ENCODE data around the gene AGXT2. TPM values are rescaled to one million over a fixed set of nuclear protein-coding genes. Genes with fewer than 3 reads are reported as not detected.

The AGXT2 gene
- total and polyA plus RNA-seq, 10 of the 15 experiments (the other 5 are each of a cell fraction or from before 2014, with no cell fraction given) = not detected

GRCh38 chr5:35004771-35005170 lies 43.0 kb downstream of the AGXT2 start:
- POLR2A ChIA-PET = no interaction called here
- Histone ChIP-seq H3K27me3 (replicated peaks in 1 of 2; ENCODE audit: control insufficient read depth in 2 of 2, insufficient read depth in 2 of 2, low read length in 1 of 2) (no peaks in the 10 kb centered on the region), H4K20me1 (ENCODE audit: control insufficient read depth, insufficient read depth) (no peaks in the 10 kb centered on the region), H3K4me2 (ENCODE audit: control insufficient read depth, insufficient read depth) (no peak overlapping the region), H2AFZ (ENCODE audit: control insufficient read depth, low read depth, low read length) (no peak overlapping the region), H3K79me2 (ENCODE audit: control insufficient read depth, insufficient read depth, low read length) (no peaks in the 10 kb centered on the region), H3K27ac (ENCODE audit: control insufficient read depth, insufficient read depth) (no peak overlapping the region), H3K4me3 (no peak overlapping the region), H3K9ac (ENCODE audit: control insufficient read depth, insufficient read depth, low read length) (no peak overlapping the region), H3K9me3 (replicated peaks; ENCODE audit: control insufficient read depth, insufficient read depth, low read length) (no peaks in the 10 kb centered on the region), H3K36me3 (ENCODE audit: control insufficient read depth in 2 of 2, insufficient read depth in 2 of 2, low read length in 1 of 2) (no peaks in the 10 kb centered on the region), H3K4me1 (ENCODE audit: control insufficient read depth, insufficient read depth, low read length) (0 out of 2 replicates have a peak, but pooled peaks cover 5% of the 10 kb centered on the region)
- no TSS peak for BruUV-seq (replicated peaks)
- intact Hi-C loops (cut with micrococcal nuclease; ENCODE audit: unreplicated experiment) (loop anchor here (5.0 to 10.0 kb wide), 3 partner anchors 87 to 520 kb away; partner anchors contain the start of genes BRIX1 and RAD1), in situ Hi-C loops (cut with MboI) (no loop called here)
- no peak for ATAC-seq
- CTCF ChIA-PET = interaction anchor here (1.0 to 5.0 kb wide), 6 partner anchors 28 to 520 kb away, joined by 4 to 185 read pairs (median 13); no protein-coding TSS in a partner anchor
- WGBS (ENCODE audit: insufficient coverage, insufficient replicate concordance, low lambda C conversion rate, missing lambda C conversion rate) = 34% methylated on average over 1 of the region's 1 CpG
- SMC1A ChIA-PET (ENCODE audit: uncharacterized antibody, unreplicated experiment) = interaction anchor here (1.6 to 5.5 kb wide), 2 partner anchors 27 to 46 kb away, joined by 7 to 121 read pairs; no protein-coding TSS in a partner anchor
- RAD21 ChIA-PET (ENCODE audit: unreplicated experiment) = interaction anchor here (0.6 to 6.6 kb wide), 2 partner anchors 46 to 95 kb away, joined by 3 to 123 read pairs; no protein-coding TSS in a partner anchor
- FAIRE-seq = no peak
- no peak for DNase-seq (ENCODE audit: low read depth, low spot score)
- TF ChIP-seq CHD4 (IDR thresholded peaks at IDR 0.05) (no peak), E2F8 (IDR thresholded peaks at IDR 0.05; ENCODE audit: low read depth, partially characterized antibody) (no peak), BRCA1 (IDR thresholded peaks at IDR 0.05; ENCODE audit: low read depth, low read length) (no peak), FOS (IDR thresholded peaks at IDR 0.05; ENCODE audit: borderline replicate concordance, extremely low read depth, insufficient read length) (no peak), PKNOX1 (IDR thresholded peaks at IDR 0.05) (no peak), ZNF207 (IDR thresholded peaks at IDR 0.05; ENCODE audit: borderline replicate concordance) (no peak), RFX5 (IDR thresholded peaks at IDR 0.05; ENCODE audit: low read depth, low read length) (no peak), CBFB (IDR thresholded peaks at IDR 0.05; ENCODE audit: low read depth) (no peak), SPI1 (IDR thresholded peaks at IDR 0.05; ENCODE audit: borderline replicate concordance, insufficient read depth, low read depth, low read length) (no peak), HDAC6 (IDR thresholded peaks at IDR 0.05; ENCODE audit: unreplicated experiment) (no peak), PRDM15 (CRISPR knock-in tag; IDR thresholded peaks at IDR 0.05) (no peak), BCLAF1 (IDR thresholded peaks at IDR 0.05) (no peak), KLF5 (IDR thresholded peaks at IDR 0.05; ENCODE audit: partially characterized antibody) (no peak), BCL11A (IDR thresholded peaks at IDR 0.05; ENCODE audit: low read depth, low read length) (no peak)

Measured in GM12878 (cell line).